IPS-18a (cell line): ENCODE data around the gene CEND1.
A peak's percentile ranks its signal among the peaks of the same experiment; 100 is the strongest.

Source experiments
- H3K27ac ChIP-seq: one replicate; pipeline ENCODE4 v1.5.1; 2013; ENCODE audit warnings: low read length
- H3K27me3 ChIP-seq: one replicate; pipeline ENCODE4 v1.6.1; 2013; ENCODE audit warnings: mild to moderate bottlenecking, low read length; ENCODE audit not compliant: control insufficient read depth, insufficient read depth
- H3K36me3 ChIP-seq: one replicate; pipeline ENCODE4 v1.6.1; 2013; ENCODE audit warnings: low read depth, low read length; ENCODE audit not compliant: control insufficient read depth
- H3K4me1 ChIP-seq: one replicate; pipeline ENCODE4 v1.6.1; 2013; ENCODE audit warnings: low read depth, low read length; ENCODE audit not compliant: control insufficient read depth
- H3K4me3 ChIP-seq: one replicate; pipeline ENCODE4 v1.5.1; 2013; ENCODE audit warnings: low read length
- H3K9ac ChIP-seq: one replicate; pipeline ENCODE4 v1.6.1; 2013; ENCODE audit warnings: mild to moderate bottlenecking, low read length, moderate library complexity
- H3K9me3 ChIP-seq: one replicate; pipeline ENCODE4 v1.6.1; 2013; ENCODE audit warnings: low read depth, low read length; ENCODE audit not compliant: control insufficient read depth

The CEND1 gene

DNA sequence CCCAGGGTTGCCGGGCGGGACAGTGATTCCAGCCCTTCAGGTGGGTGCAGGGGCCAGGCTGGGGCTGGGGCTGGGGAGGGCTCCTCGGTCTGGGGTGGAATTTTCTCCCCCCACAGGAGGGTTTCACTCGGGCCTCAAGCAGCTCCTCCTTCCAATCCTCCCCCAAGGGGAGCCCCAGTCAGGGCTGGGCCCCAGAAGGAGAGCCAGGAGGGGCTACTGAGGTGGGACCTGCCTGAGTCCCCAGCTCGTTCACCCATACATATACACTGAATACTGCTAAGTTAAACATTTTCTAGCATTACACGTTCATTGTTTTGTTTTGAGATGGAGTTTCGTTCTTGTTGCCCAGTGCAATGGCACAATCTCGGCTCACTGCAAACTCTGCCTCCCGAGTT, 36.3 kb upstream of the CEND1 start:
- Histone ChIP-seq H3K4me1 (peaks cover 25% of the 10 kb centered on the region), H3K36me3 (no peaks in the 10 kb centered on the region), H3K27me3 (peaks cover 61% of the 10 kb centered on the region), H3K9ac (no peak overlapping the region), H3K27ac (no peak overlapping the region), H3K4me3 (no peak overlapping the region), H3K9me3 (no peaks in the 10 kb centered on the region)

DNA sequence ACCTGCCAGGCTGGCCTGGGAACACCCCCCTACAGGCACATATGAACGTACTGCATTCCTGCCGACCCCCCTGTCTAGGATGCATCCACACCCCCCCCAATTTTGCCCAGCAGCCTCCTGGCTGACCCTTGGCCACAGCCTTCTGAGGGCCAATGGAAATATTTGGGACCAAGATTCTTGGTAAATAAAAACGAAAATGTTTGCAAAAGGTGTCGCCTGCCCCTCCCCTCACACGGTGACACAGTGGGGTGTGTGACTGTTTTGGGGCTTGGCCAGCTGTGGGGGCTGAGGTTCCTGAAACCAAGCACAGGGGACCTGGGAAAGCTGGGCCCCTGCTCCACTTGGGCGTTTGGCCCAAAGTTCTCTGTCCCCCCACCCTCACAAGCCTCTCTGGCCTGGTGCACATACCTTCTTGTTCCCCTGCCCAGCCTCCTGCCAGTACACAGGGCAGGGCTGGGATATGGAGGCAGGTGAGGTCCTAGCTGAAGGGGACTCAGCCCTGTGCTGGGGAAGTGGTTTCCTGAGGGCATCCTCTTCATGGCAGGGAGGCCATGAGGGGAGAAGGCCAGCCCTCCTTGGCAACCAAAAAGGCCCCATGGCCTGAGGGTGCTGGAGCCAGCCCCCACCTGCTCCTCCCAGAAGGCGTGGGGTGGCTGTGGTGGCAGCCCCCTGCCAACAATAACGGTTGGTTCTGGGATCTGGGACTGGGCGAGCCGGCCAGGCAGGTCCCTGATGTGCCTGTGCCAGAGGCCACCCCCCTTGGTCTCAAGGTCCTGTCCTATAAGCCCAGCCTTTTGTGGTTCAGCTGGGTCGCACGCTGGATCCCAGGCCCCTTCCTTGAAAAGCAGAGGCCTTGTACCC, 35.7 kb upstream of the CEND1 start:
- peaks cover 22% of the 10 kb centered on the region for H3K4me1 ChIP-seq
- peaks cover 55% of the 10 kb centered on the region for H3K27me3 ChIP-seq
- no peaks in the 10 kb centered on the region for H3K9me3 ChIP-seq
- H3K27ac ChIP-seq, result no peak overlapping the region
- no peaks in the 10 kb centered on the region for H3K36me3 ChIP-seq
- no peak overlapping the region for H3K4me3 ChIP-seq
- no peak overlapping the region for H3K9ac ChIP-seq

DNA sequence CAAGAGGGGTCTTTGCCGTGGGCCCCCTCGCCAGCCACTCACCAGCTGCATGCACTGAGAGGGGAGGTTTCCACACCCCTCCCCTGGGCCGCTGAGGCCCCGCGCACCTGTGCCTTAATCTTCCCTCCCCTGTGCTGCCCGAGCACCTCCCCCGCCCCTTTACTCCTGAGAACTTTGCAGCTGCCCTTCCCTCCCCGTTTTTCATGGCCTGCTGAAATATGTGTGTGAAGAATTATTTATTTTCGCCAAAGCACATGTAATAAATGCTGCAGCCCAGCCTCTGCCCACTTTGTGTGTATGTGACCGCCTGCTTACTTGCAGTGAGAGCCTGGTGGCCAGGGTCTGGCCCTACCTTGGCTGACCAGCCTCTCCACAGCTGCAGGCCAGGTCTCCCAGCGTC, 35.1 kb upstream of the CEND1 start:
- peaks cover 55% of the 10 kb centered on the region for H3K27me3 ChIP-seq
- H3K4me3 ChIP-seq, result no peak overlapping the region
- H3K36me3 ChIP-seq, result no peaks in the 10 kb centered on the region
- no peaks in the 10 kb centered on the region for H3K9me3 ChIP-seq
- no peak overlapping the region for H3K27ac ChIP-seq
- peaks cover 22% of the 10 kb centered on the region for H3K4me1 ChIP-seq
- no peak overlapping the region for H3K9ac ChIP-seq

DNA sequence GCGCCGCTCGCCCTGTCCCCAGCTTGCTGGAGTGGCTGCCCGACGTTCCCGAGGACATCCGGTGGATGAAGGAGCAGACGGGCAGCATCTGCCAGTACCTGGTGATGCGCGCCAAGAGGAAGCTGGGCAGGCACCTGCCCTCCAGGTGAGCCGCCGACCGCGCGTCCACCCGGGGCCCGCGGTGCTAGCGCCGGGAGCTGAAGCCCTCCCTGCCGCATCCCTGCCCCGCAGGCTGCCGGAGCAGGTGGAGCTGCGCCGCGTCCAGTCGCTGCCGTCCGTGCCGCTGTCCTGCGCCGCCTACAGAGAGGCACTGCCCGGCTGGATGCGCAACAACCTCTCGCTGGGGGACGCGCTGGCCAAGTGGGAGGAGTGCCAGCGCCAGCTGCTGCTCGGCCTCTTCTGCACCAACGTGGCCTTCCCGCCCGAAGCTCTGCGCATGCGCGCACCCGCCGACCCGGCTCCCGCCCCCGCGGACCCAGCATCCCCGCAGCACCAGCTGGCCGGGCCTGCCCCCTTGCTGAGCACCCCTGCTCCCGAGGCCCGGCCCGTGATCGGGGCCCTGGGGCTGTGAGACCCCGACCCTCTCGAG, 34.5 kb upstream of the CEND1 start:
- H3K36me3 ChIP-seq, result no peaks in the 10 kb centered on the region
- H3K4me3 ChIP-seq, result no peak overlapping the region
- peaks cover 17% of the 10 kb centered on the region for H3K4me1 ChIP-seq
- H3K27ac ChIP-seq, result no peak overlapping the region
- H3K9me3 ChIP-seq, result no peaks in the 10 kb centered on the region
- peaks cover 49% of the 10 kb centered on the region for H3K27me3 ChIP-seq
- no peak overlapping the region for H3K9ac ChIP-seq

DNA sequence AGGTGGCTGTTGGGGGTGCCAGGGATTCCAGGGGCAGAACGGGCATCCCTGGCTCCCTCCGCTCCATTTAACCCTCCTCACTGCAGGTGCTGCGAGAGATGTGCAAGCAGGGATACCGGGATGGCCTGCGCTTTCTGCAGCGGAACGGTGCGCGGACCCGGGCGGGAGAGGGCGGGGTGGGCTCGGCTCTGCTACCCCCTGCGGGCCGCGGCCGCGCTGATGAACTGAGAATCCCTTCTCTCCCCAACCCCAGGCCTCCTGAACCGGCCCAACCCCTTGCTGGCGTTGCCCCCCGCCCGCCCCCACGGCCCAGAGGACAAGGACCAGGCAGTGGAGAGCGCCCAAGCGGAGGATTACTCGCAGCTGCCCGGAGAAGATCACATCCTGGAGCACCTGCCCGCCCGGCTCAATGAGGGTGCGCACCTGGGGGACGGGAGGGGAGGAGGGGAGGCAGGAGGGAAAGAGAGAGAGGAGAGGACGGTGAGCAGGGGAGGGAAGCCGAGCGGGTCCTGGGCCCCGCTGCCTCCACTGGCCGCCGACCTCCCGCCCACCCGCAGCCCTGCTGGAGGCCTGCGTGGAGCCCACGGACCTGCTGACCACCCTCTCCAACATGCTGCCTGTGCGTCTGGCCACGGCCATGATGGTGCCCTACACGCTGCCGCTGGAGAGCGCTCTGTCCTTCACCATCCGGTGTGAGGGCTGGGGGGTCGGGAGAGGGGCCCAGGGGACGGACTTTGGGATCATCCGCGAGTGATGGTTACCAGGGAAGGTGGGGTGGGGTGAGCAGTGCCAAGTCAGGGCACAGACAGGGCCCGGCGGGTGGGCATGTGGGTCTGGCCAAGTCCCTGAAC, 33.8 kb upstream of the CEND1 start:
- Histone ChIP-seq H3K4me1 (peaks cover 14% of the 10 kb centered on the region), H3K27ac (no peak overlapping the region), H3K9me3 (no peaks in the 10 kb centered on the region), H3K27me3 (peaks cover 42% of the 10 kb centered on the region), H3K36me3 (no peaks in the 10 kb centered on the region), H3K4me3 (no peak overlapping the region), H3K9ac (no peak overlapping the region)

DNA sequence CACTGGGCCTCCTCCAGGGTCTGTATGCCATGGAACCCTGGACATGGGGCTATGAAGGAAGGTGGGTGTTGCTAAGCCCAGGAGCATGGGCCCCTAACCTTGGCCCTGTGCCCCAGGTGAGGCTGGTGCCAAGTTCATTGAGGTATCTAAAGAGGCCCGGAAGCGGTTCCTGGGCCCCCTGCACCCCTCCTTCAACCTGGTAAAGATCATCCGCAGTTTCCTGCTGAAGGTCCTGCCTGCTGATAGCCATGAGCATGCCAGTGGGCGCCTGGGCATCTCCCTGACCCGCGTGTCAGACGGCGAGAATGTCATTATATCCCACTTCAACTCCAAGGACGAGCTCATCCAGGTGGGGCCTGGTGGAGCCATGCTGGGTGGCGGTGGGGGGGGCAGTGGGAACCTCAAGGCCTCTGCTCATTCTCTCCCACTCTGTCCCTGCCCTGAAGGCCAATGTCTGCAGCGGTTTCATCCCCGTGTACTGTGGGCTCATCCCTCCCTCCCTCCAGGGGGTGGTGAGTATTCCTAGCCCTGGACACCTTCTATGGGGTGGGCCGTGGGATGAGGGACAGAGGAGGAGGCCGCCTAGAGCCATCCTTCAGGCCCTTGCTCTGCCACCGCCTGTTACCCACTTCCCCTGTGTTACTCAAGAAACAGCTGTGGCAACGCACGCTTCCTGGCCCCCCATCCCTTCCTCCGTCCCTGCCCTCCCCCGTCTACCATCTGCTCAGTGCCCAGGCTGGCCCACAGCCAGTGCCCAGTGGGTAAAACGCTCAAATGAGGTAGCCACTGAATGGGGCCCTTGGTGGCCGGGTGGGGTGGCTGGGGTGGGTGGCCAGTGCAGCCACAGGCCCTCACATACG, 31.9 kb upstream of the CEND1 start:
- no peak overlapping the region for H3K4me3 ChIP-seq
- peaks cover 23% of the 10 kb centered on the region for H3K27me3 ChIP-seq
- H3K9me3 ChIP-seq, result no peaks in the 10 kb centered on the region
- H3K36me3 ChIP-seq, result no peaks in the 10 kb centered on the region
- no peak overlapping the region for H3K9ac ChIP-seq
- no peak overlapping the region for H3K27ac ChIP-seq
- H3K4me1 ChIP-seq, result peaks cover 8% of the 10 kb centered on the region

DNA sequence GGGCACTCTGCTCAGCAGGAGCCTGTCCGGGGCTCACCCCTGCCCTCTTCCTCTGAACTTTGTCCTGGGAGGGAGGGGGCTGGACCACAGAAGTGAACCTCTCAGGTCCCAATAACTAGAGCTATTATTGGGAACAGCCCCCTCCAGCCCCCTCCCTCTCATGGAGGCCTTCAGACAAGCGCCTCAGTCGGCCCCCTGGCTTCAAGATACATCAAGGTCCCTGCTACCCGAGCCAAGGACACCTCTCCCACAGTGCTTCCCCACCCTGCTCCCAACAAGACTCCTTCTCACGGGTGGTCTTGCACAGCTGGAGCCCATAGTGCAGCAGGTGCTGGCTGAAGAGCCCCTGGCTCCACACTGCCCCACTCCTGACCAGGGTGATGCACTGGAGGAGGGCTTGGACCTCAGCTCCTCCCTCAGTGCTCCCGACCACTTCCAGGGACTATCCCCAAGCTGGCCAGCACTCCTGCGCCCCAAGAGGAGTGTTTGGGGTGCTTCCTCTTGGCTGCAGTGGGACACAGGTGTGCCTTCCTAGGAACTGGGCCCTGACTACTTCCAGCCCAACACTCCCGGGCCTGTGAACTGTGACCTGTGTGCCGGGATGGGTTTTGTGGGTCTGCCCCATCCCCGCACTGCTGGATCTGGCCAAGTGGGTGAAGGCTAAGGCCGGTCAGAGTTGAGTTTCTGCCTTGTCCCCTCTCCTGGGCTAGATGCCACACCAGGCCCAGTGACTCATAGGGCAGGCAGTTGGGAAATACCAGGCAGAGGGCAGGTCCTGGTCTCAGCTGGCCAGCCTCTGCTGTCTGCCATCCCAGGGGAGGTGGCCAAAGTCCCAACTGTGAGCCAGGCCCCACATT, 31.0 kb upstream of the CEND1 start:
- no peak overlapping the region for H3K27ac ChIP-seq
- H3K9ac ChIP-seq, result peak overlapping the region; percentile 39
- H3K4me1 ChIP-seq, result peaks cover 8% of the 10 kb centered on the region

DNA sequence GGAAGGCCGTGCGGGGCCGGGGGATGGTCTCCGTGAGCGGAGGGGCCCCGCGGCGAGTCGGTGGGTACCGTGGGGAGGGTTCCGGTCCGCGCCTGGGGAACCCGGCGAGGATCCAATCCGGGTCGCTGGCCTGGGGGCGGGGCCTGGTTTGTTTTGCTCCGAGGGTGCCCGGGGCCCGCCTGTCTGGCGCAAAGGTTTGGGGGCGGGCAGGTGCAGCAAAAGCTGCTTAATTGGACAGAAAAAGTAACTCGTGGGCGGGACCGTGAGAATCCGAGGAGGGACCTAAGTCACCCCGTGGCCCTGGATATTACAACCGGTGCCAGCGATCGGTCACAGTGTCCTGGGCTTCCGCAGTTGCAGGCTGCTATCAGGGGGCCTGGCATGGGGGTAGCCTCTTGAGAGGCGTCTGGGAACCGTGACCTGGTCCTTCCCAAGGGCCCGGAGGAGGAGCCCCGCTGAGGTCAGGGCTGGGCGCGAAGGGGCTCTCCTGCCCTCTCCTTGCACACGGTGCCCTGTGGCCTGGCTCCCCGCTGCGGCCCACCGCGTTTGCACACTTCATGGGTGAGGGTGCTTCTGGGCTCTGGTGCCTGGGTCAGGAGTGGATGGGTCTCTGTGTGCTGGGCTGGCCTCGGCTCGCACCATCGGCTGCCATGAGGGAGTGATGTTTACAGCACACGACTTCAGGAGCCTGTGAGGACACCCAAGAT, 30.2 kb upstream of the CEND1 start:
- peaks cover 8% of the 10 kb centered on the region for H3K4me1 ChIP-seq
- H3K36me3 ChIP-seq, result no peaks in the 10 kb centered on the region
- no peaks in the 10 kb centered on the region for H3K9me3 ChIP-seq
- peak overlapping the region; percentile 62 for H3K4me3 ChIP-seq
- H3K27me3 ChIP-seq, result peaks cover 6% of the 10 kb centered on the region
- H3K27ac ChIP-seq, result no peak overlapping the region
- H3K9ac ChIP-seq, result peak overlapping the region; percentile 39

More for the DNA sequence above, 31.0 kb upstream of the CEND1 start:
- H3K9me3 ChIP-seq, result no peaks in the 10 kb centered on the region
- H3K4me3 ChIP-seq, result peak overlapping the region; percentile 62
- no peaks in the 10 kb centered on the region for H3K36me3 ChIP-seq
- H3K27me3 ChIP-seq, result peaks cover 14% of the 10 kb centered on the region

DNA sequence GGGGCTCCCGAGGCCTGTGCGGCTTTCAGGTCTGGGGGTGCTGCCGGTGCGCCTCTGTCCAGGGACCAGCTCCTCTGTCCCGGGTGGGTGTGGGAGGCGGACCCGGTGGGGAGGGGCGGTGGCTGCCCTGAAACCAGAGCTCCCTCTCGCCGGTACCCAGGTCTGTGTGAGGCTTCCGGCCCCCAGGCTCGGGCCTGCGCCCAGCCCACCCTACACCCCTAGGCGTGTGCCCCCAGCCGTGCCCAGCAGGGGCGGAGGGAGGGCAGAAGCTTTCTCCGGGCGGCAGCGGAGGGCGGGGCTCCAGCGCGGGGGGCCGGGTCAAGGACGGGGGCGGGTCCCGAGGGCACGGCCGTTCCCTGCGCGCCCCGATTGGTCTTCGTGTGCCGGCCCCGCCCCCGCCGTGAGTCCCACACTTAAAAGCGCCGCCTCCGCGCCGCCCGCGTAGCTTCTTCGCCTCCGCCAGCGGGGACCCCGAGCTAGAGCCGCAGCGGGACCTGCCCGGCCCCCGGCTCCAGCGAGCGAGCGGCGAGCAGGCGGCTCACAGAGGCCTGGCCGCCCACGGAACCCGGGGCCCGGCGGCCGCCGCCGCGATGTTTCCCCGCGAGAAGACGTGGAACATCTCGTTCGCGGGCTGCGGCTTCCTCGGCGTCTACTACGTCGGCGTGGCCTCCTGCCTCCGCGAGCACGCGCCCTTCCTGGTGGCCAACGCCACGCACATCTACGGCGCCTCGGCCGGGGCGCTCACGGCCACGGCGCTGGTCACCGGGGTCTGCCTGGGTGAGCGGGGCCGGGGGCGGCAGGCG, 29.4 kb upstream of the CEND1 start:
- Histone ChIP-seq H3K9ac (peak overlapping the region; percentile 39), H3K4me1 (peaks cover 8% of the 10 kb centered on the region), H3K27me3 (peaks cover 5% of the 10 kb centered on the region), H3K27ac (no peak overlapping the region), H3K36me3 (no peaks in the 10 kb centered on the region), H3K9me3 (no peaks in the 10 kb centered on the region), H3K4me3 (peak overlapping the region; percentile 62)
